Vagina (tissue), 2 donors: Measurements from ENCODE around the gene ZCCHC14. TPM values are rescaled to one million over a fixed set of nuclear protein-coding genes. Genes with fewer than 3 reads are reported as not detected.
"Not testable (repeated sequence)": the region's sequence is repeated elsewhere in the genome, so short reads cannot be mapped to it uniquely, and the experiment has no call there.

Experiments
- DNase-seq, 2 donors: peaks; one replicate each; pipeline ENCODE4 v3.0.0-alpha.2; 2017; ENCODE audit errors: extremely low spot score in 2 of 2
- H3K27ac ChIP-seq: fragments of 200-600 bp; sonication (generic); one replicate; pipeline ENCODE4 v1.5.1; 2019
- H3K27me3 ChIP-seq: fragments of 200-600 bp; sonication (generic); one replicate; pipeline ENCODE4 v1.5.1; 2019
- H3K36me3 ChIP-seq, 2 donors: fragments of 200-600 bp; sonication (generic); one replicate each; pipeline ENCODE4 v1.5.1; 2017 to 2019
- H3K4me1 ChIP-seq: fragments of 200-600 bp; sonication (generic); one replicate; pipeline ENCODE4 v1.5.1; 2019
- H3K4me3 ChIP-seq, 2 donors: fragments of 200-600 bp; sonication (generic); 1 replicate in 1 of 2; 2 replicates in 1 of 2; pipeline ENCODE4 v1.5.1; 2016 to 2019
- H3K9me3 ChIP-seq: fragments of 200-600 bp; sonication (generic); one replicate; pipeline ENCODE4 v1.5.1; 2019
- CTCF ChIP-seq, 3 experiments: fragments of 450-650 bp in 2 of 3; fragments of 200-600 bp in 1 of 3; sonication (generic) in 1 of 3; IDR thresholded peaks; one replicate each; pipeline ENCODE4 v1.5.1; 2017 to 2019; ENCODE audit warnings: antibody characterized with exemption in 3 of 3, mild to moderate bottlenecking in 2 of 3, moderate library complexity in 2 of 3
- POLR2A ChIP-seq, 2 donors: fragments of 450-650 bp; IDR thresholded peaks; one replicate each; pipeline ENCODE4 v1.6.1; 2017; ENCODE audit warnings: antibody characterized with exemption in 2 of 2, mild to moderate bottlenecking in 2 of 2, moderate library complexity in 2 of 2
- POLR2AphosphoS5 ChIP-seq, 2 donors: sonication (generic); formaldehyde crosslinking; IDR thresholded peaks; one replicate each; pipeline ENCODE4 v1.9.0; 2017; ENCODE audit warnings: antibody characterized with exemption in 2 of 2, mild to moderate bottlenecking in 2 of 2, low read depth in 1 of 2; ENCODE audit not compliant: insufficient read depth in 1 of 2
- intact Hi-C: fragments of 100-400 bp; cut with DNase I; formaldehyde crosslinking; loops from one replicate; pipeline ENCODE4 v1.15.1; 2023
- total RNA-seq: library from RNA; depleted of rRNA; stranded (reverse); fragments of >200 nt; gene quantifications from one replicate; pipeline ENCODE4 v1.2.3, GENCODE V29; 2016

The ZCCHC14 gene
- total RNA-seq, 1 donor from 2014 or later = 74.2 TPM

DNA sequence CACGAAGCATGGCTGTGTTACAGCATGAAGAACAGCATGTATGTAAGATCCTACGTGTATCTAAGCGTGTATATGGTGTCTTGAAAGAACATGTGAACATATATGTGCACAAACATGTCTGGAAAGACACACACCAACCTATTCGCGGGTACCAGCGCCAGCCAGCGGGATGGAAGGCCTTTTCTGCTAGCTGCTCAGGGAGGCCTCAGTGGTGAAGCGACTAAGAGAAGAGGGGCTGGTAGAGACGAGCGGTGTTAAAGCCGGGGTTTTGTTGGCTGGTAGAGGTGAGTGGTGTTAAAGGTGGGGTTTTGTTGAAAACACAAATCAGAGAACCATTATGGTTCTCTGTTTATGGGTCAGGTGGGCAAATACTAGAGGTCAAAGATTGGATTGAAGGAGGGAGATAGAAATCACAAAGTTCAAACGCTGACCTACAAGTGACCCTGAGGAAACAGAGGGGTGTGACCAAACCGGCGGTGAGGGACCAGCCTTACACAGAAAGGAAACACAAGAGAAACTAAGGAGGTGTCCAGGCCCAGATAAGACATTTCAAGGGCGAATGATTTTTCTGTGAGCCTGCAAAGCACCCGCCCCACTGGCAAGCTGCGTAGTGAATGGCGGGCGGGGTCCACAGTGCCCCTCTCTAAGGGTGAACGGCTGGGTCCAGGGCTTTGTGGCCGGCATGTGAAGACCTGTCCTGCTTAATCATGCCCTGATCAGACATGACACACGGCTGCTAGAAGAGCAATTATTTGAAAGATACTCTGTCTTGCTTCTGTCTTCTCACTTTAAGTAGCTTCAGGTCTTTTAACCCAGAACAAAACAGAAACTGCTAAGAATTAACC, 8.1 kb downstream of the ZCCHC14 start:
- no peaks in the 10 kb centered on the region for H3K36me3 ChIP-seq
- H3K4me1 ChIP-seq = peaks cover 84% of the 10 kb centered on the region
- intact Hi-C loops = no loop called here
- no peaks in the 10 kb centered on the region for H3K27me3 ChIP-seq
- TF ChIP-seq POLR2A (IDR thresholded peaks at IDR 0.05) (no peak), CTCF (IDR thresholded peaks at IDR 0.05) (no peak), POLR2AphosphoS5 (IDR thresholded peaks at IDR 0.05; ENCODE audit: insufficient read depth in 1 of 2, low read depth in 1 of 2) (no peak)
- H3K4me3 ChIP-seq = no peak overlapping the region
- no peak for DNase-seq
- H3K9me3 ChIP-seq = no peaks in the 10 kb centered on the region
- peak overlapping the region; percentile 26 for H3K27ac ChIP-seq

GRCh38 chr16:87483481-87483880, 9.3 kb downstream of the ZCCHC14 start:
- DNase-seq = no peak
- Histone ChIP-seq H3K4me3 (no peak overlapping the region), H3K9me3 (no peaks in the 10 kb centered on the region), H3K27ac (peak overlapping the region; percentile 26), H3K27me3 (no peaks in the 10 kb centered on the region), H3K4me1 (peaks cover 72% of the 10 kb centered on the region), H3K36me3 (no peaks in the 10 kb centered on the region)
- no peak for TF ChIP-seq CTCF (IDR thresholded peaks at IDR 0.05)
- TF ChIP-seq POLR2AphosphoS5 (IDR thresholded peaks at IDR 0.05; ENCODE audit: insufficient read depth in 1 of 2, low read depth in 1 of 2) = no peak
- no peak for TF ChIP-seq POLR2A (IDR thresholded peaks at IDR 0.05)
- intact Hi-C loops = no loop called here

- DNase-seq, H3K36me3 ChIP-seq, intact Hi-C loops, H3K27me3 ChIP-seq, H3K9me3 ChIP-seq, H3K4me3 ChIP-seq: not testable (repeated sequence)
- H3K4me1 ChIP-seq = peaks cover 65% of the 10 kb centered on the region
- H3K27ac ChIP-seq = peak overlapping the region; percentile 26
These were observed 10.2 kb downstream of the ZCCHC14 start for GRCh38 chr16:87482670-87483069.

DNA sequence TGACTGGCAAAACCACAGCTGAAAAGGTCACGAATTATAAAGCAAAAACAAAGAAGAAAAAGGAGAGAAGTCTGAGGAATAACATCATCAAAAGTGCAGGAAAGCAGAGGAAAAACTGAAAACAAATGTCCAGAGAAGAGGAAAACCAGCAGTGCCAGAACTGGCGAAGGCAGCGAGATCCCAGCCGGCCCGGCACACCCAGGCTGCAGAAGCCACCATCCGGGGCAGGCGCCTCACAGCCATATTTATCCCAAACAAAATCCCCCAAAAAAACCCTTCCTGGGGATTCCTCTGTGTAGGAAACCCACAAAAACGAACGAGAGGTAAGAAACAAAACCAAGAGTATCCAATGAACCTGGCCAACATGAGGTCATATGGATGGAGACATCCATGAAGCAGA, 10.6 kb downstream of the ZCCHC14 start:
- TF ChIP-seq POLR2AphosphoS5 (IDR thresholded peaks at IDR 0.05; ENCODE audit: insufficient read depth in 1 of 2, low read depth in 1 of 2) (no peak), CTCF (IDR thresholded peaks at IDR 0.05) (no peak), POLR2A (IDR thresholded peaks at IDR 0.05) (no peak)
- H3K27ac ChIP-seq = peak overlapping the region; percentile 26
- no peak for DNase-seq
- H3K36me3 ChIP-seq = no peaks in the 10 kb centered on the region
- intact Hi-C loops = no loop called here
- no peaks in the 10 kb centered on the region for H3K27me3 ChIP-seq
- H3K4me1 ChIP-seq = peaks cover 65% of the 10 kb centered on the region
- H3K9me3 ChIP-seq = no peaks in the 10 kb centered on the region
- H3K4me3 ChIP-seq = no peak overlapping the region

GRCh38 chr16:87481711-87482110, 11.1 kb downstream of the ZCCHC14 start:
- H3K27me3 ChIP-seq, intact Hi-C loops, H3K9me3 ChIP-seq, H3K36me3 ChIP-seq, DNase-seq, H3K4me3 ChIP-seq: not testable (repeated sequence)
- Histone ChIP-seq H3K27ac (peak overlapping the region; percentile 26), H3K4me1 (peaks cover 63% of the 10 kb centered on the region)

DNA sequence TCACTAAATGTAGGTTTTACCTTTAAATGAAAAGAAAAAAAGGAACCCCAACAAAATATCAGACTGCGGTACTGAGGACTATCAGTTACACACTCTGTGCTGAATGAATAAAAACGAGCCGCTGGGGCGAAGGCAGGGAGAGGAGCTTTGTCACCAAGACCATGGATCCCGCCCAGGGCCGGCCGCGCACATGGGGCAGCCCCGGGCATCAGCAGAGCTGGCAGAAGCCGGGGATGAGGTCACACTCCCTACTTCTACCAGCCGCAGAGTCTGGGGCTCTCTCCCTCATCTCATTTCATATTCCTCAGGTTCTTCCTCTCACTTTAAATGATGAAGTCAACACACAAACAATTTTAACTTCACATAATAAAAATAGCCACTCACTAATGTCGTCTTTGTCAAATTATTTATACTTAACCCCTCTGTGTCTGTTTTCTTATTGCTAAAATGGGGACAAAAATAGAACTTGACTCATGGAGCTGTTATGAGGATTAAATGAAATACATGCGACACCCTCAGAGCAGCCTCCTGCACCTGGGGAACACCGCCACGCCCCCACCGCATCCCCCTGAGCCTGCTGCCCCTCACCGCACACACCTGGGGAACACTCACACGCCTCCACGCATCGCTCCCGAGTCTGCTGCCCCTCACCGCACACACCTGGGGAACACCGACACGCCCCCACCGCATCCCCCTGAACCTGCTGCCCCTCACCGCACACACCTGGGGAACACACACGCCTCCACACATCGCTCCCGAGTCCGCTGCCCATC, 15.4 kb downstream of the ZCCHC14 start:
- H3K27ac ChIP-seq = peak overlapping the region; percentile 40
- H3K4me1 ChIP-seq = peaks cover 55% of the 10 kb centered on the region
- H3K36me3 ChIP-seq, H3K9me3 ChIP-seq, DNase-seq, H3K4me3 ChIP-seq, intact Hi-C loops, H3K27me3 ChIP-seq: not testable (repeated sequence)
